ENCODE measurements around the gene TBX1. TPM values are rescaled to one million over a fixed set of nuclear protein-coding genes. Genes with fewer than 3 reads are reported as not detected.

TBX1 gene
- total RNA-seq, 5 donors from 2014 or later (not counting 1 experiment from before 2014, with no cell fraction given), result 0.20 TPM; not detected in 4

- Histone ChIP-seq H3K9me3 (no peaks in the 10 kb centered on the region), H3K36me3 (ENCODE audit: control insufficient read depth in 2 of 2, extremely low read depth in 1 of 2, insufficient read depth in 1 of 2, low read length in 1 of 2) (no peaks in the 10 kb centered on the region), H3K4me1 (ENCODE audit: control insufficient read depth in 1 of 2, extremely low read depth in 1 of 2, insufficient read depth in 2 of 2, low read length in 2 of 2) (no peaks in the 10 kb centered on the region), H3K27ac (ENCODE audit: low read length) (no peak overlapping the region), H3K4me3 (ENCODE audit: control insufficient read depth in 1 of 2, extremely low read depth in 1 of 2, low read length in 1 of 2) (no peak overlapping the region), H3K27me3 (replicated peaks in 1 of 2; ENCODE audit: control insufficient read depth in 2 of 2, extremely low read depth in 1 of 2, insufficient read depth in 2 of 2, low read length in 1 of 2) (peaks cover 0 to 10% of the 10 kb centered on the region in 2 experiments)
- Mint-ChIP-seq H3K36me3 (no peaks in the 10 kb centered on the region), H3K4me3 (no peak overlapping the region), H3K9me3 (no peaks in the 10 kb centered on the region), H3K27ac (no peak overlapping the region), H3K4me1 (no peaks in the 10 kb centered on the region), H3K27me3 (no peaks in the 10 kb centered on the region)
- ChIA-PET POLR2A (no interaction called here), CTCF (no interaction called here)
- 62% methylated on average over 4 of the region's 6 CpGs for WGBS (ENCODE audit: insufficient coverage)
- no peak for ATAC-seq (replicated peaks in 1 of 4)
- DNase-seq, result no peak
Measured at GRCh38 chr22:19743081-19743480, 17.5 kb upstream of the TBX1 start.

- H3K4me3 Mint-ChIP-seq, result no peak overlapping the region
- H3K9me3 Mint-ChIP-seq, result no peaks in the 10 kb centered on the region
- H3K36me3 Mint-ChIP-seq, result no peaks in the 10 kb centered on the region
- WGBS (ENCODE audit: insufficient coverage), result 85% methylated on average over 4 of the region's 4 CpGs
- DNase-seq (no peak), ATAC-seq (replicated peaks in 1 of 4) (no peak)
- Histone ChIP-seq H3K27ac (ENCODE audit: low read length) (no peak overlapping the region), H3K4me1 (ENCODE audit: control insufficient read depth in 1 of 2, extremely low read depth in 1 of 2, insufficient read depth in 2 of 2, low read length in 2 of 2) (no peaks in the 10 kb centered on the region), H3K36me3 (ENCODE audit: control insufficient read depth in 2 of 2, extremely low read depth in 1 of 2, insufficient read depth in 1 of 2, low read length in 1 of 2) (no peaks in the 10 kb centered on the region), H3K27me3 (replicated peaks in 1 of 2; ENCODE audit: control insufficient read depth in 2 of 2, extremely low read depth in 1 of 2, insufficient read depth in 2 of 2, low read length in 1 of 2) (peaks cover 0 to 10% of the 10 kb centered on the region in 2 experiments), H3K4me3 (ENCODE audit: control insufficient read depth in 1 of 2, extremely low read depth in 1 of 2, low read length in 1 of 2) (no peak overlapping the region), H3K9me3 (no peaks in the 10 kb centered on the region)
- ChIA-PET POLR2A (no interaction called here), CTCF (no interaction called here)
- no peaks in the 10 kb centered on the region for H3K27me3 Mint-ChIP-seq
- H3K27ac Mint-ChIP-seq, result no peak overlapping the region
- no peaks in the 10 kb centered on the region for H3K4me1 Mint-ChIP-seq
Measured at GRCh38 chr22:19743651-19744050, 16.9 kb upstream of the TBX1 start.

GRCh38 chr22:19744350-19745006, 16.1 kb upstream of the TBX1 start:
- ChIA-PET CTCF (no interaction called here), POLR2A (no interaction called here)
- H3K27me3 Mint-ChIP-seq, result no peaks in the 10 kb centered on the region
- ATAC-seq (replicated peaks in 1 of 4) (no peak), DNase-seq (no peak)
- WGBS (ENCODE audit: insufficient coverage), result 91% methylated on average over 13 of the region's 13 CpGs
- no peaks in the 10 kb centered on the region for H3K4me1 Mint-ChIP-seq
- H3K4me1 ChIP-seq (ENCODE audit: control insufficient read depth in 1 of 2, extremely low read depth in 1 of 2, insufficient read depth in 2 of 2, low read length in 2 of 2), result no peaks in the 10 kb centered on the region
- no peaks in the 10 kb centered on the region for H3K36me3 ChIP-seq (ENCODE audit: control insufficient read depth in 2 of 2, extremely low read depth in 1 of 2, insufficient read depth in 1 of 2, low read length in 1 of 2)
- no peak overlapping the region for H3K27ac ChIP-seq (ENCODE audit: low read length)
- H3K4me3 Mint-ChIP-seq, result no peak overlapping the region
- no peak overlapping the region for H3K27ac Mint-ChIP-seq
- no peaks in the 10 kb centered on the region for H3K36me3 Mint-ChIP-seq
- H3K9me3 ChIP-seq, result no peaks in the 10 kb centered on the region
- H3K27me3 ChIP-seq (replicated peaks in 1 of 2; ENCODE audit: control insufficient read depth in 2 of 2, extremely low read depth in 1 of 2, insufficient read depth in 2 of 2, low read length in 1 of 2), result peaks cover 0 to 10% of the 10 kb centered on the region in 2 experiments
- no peak overlapping the region for H3K4me3 ChIP-seq (ENCODE audit: control insufficient read depth in 1 of 2, extremely low read depth in 1 of 2, low read length in 1 of 2)
- no peaks in the 10 kb centered on the region for H3K9me3 Mint-ChIP-seq

GRCh38 chr22:19745155-19746101, 15.2 kb upstream of the TBX1 start:
- ChIA-PET CTCF (no interaction called here), POLR2A (no interaction called here)
- Histone ChIP-seq H3K27me3 (replicated peaks in 1 of 2; ENCODE audit: control insufficient read depth in 2 of 2, extremely low read depth in 1 of 2, insufficient read depth in 2 of 2, low read length in 1 of 2) (peaks cover 0 to 19% of the 10 kb centered on the region in 2 experiments), H3K4me1 (ENCODE audit: control insufficient read depth in 1 of 2, extremely low read depth in 1 of 2, insufficient read depth in 2 of 2, low read length in 2 of 2) (no peaks in the 10 kb centered on the region), H3K4me3 (ENCODE audit: control insufficient read depth in 1 of 2, extremely low read depth in 1 of 2, low read length in 1 of 2) (no peak overlapping the region), H3K36me3 (ENCODE audit: control insufficient read depth in 2 of 2, extremely low read depth in 1 of 2, insufficient read depth in 1 of 2, low read length in 1 of 2) (no peaks in the 10 kb centered on the region), H3K9me3 (no peaks in the 10 kb centered on the region), H3K27ac (ENCODE audit: low read length) (no peak overlapping the region)
- Mint-ChIP-seq H3K36me3 (no peaks in the 10 kb centered on the region), H3K9me3 (no peaks in the 10 kb centered on the region), H3K4me3 (no peak overlapping the region), H3K27me3 (no peaks in the 10 kb centered on the region), H3K4me1 (no peaks in the 10 kb centered on the region), H3K27ac (no peak overlapping the region)
- WGBS (ENCODE audit: insufficient coverage), result 76% methylated on average over 19 of the region's 24 CpGs
- no peak for DNase-seq
- ATAC-seq (replicated peaks in 1 of 4), result no peak

GRCh38 chr22:19746726-19747125, 13.9 kb upstream of the TBX1 start:
- Histone ChIP-seq H3K4me3 (ENCODE audit: control insufficient read depth in 1 of 2, extremely low read depth in 1 of 2, low read length in 1 of 2) (no peak overlapping the region), H3K27ac (ENCODE audit: low read length) (no peak overlapping the region), H3K4me1 (ENCODE audit: control insufficient read depth in 1 of 2, extremely low read depth in 1 of 2, insufficient read depth in 2 of 2, low read length in 2 of 2) (no peaks in the 10 kb centered on the region), H3K9me3 (no peaks in the 10 kb centered on the region), H3K27me3 (replicated peaks in 1 of 2; ENCODE audit: control insufficient read depth in 2 of 2, extremely low read depth in 1 of 2, insufficient read depth in 2 of 2, low read length in 1 of 2) (peaks cover 0 to 29% of the 10 kb centered on the region in 2 experiments), H3K36me3 (ENCODE audit: control insufficient read depth in 2 of 2, extremely low read depth in 1 of 2, insufficient read depth in 1 of 2, low read length in 1 of 2) (no peaks in the 10 kb centered on the region)
- Mint-ChIP-seq H3K27me3 (peaks cover 0 to 2% of the 10 kb centered on the region in 2 donors), H3K9me3 (no peaks in the 10 kb centered on the region), H3K4me3 (no peak overlapping the region), H3K4me1 (no peaks in the 10 kb centered on the region), H3K36me3 (no peaks in the 10 kb centered on the region), H3K27ac (no peak overlapping the region)
- ATAC-seq (replicated peaks in 1 of 4), result no peak
- POLR2A ChIA-PET, result interaction anchor here in 1 of 2 donors (0.5 kb wide), 1 partner anchor 664 kb away, joined by 3 read pairs; no protein-coding TSS in a partner anchor
- DNase-seq, result no peak
- 85% methylated on average over 13 of the region's 13 CpGs for WGBS (ENCODE audit: insufficient coverage)
- CTCF ChIA-PET, result interaction anchor here in 1 of 2 donors (0.5 kb wide), 1 partner anchor 174 kb away, joined by 3 read pairs; no protein-coding TSS in a partner anchor

GRCh38 chr22:19747551-19747950, 13.0 kb upstream of the TBX1 start:
- POLR2A ChIA-PET, result no interaction called here
- 74% methylated on average over 12 of the region's 12 CpGs for WGBS (ENCODE audit: insufficient coverage)
- CTCF ChIA-PET, result no interaction called here

More at GRCh38 chr22:19747551-19747950, 13.0 kb upstream of the TBX1 start:
- no peaks in the 10 kb centered on the region for H3K4me1 Mint-ChIP-seq
- peaks cover 0 to 4% of the 10 kb centered on the region in 2 donors for H3K27me3 Mint-ChIP-seq
- H3K9me3 Mint-ChIP-seq, result no peaks in the 10 kb centered on the region
- H3K4me3 Mint-ChIP-seq, result no peak overlapping the region
- no peaks in the 10 kb centered on the region for H3K36me3 ChIP-seq (ENCODE audit: control insufficient read depth in 2 of 2, extremely low read depth in 1 of 2, insufficient read depth in 1 of 2, low read length in 1 of 2)
- no peaks in the 10 kb centered on the region for H3K9me3 ChIP-seq
- ATAC-seq (replicated peaks in 1 of 4), result no peak
- no peak for DNase-seq
- H3K36me3 Mint-ChIP-seq, result no peaks in the 10 kb centered on the region
- H3K27ac ChIP-seq (ENCODE audit: low read length), result no peak overlapping the region
- H3K27ac Mint-ChIP-seq, result no peak overlapping the region
- H3K27me3 ChIP-seq (replicated peaks in 1 of 2; ENCODE audit: control insufficient read depth in 2 of 2, extremely low read depth in 1 of 2, insufficient read depth in 2 of 2, low read length in 1 of 2), result peaks cover 0 to 38% of the 10 kb centered on the region in 2 experiments
- H3K4me3 ChIP-seq (ENCODE audit: control insufficient read depth in 1 of 2, extremely low read depth in 1 of 2, low read length in 1 of 2), result no peak overlapping the region
- no peaks in the 10 kb centered on the region for H3K4me1 ChIP-seq (ENCODE audit: control insufficient read depth in 1 of 2, extremely low read depth in 1 of 2, insufficient read depth in 2 of 2, low read length in 2 of 2)
